ENCODE results near the gene FAM107B. TPM values are rescaled to one million over a fixed set of nuclear protein-coding genes. Genes with fewer than 3 reads are reported as not detected.

Gene FAM107B
- total RNA-seq, 4 donors from 2014 or later: 19.5 to 35.2 (median 25.6) TPM

DNA sequence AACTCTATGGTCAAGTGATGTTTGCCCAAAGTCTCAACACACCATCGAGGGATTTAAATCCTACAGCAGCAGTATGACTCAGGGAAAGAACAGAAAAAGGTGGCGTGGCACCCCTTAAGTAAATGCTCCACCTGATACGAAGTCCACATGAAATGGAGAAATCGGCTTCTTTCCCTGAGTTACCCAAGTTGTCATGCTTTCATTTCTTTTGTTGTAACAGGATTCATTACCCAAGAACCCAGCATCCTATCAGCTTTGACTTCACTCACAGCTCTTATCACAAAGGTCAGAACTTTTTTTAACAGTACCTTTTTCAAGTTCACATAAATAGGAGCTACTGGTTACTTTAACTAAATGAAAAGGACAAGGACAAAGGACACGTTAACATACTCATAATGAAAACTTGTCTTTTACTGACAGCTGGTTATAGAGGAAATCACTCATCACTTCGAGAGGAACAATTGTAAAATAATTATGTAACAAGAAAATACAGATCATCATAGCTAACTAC, 224.2 kb downstream of the FAM107B start:
- no peak overlapping the region for H3K4me3 ChIP-seq
- DNase-seq (ENCODE audit: low spot score in 2 of 2): no peak
- peaks cover 3% of the 10 kb centered on the region for H3K36me3 ChIP-seq
- no peak overlapping the region for H3K27ac ChIP-seq
- H3K4me1 ChIP-seq: peaks cover 21% of the 10 kb centered on the region
- no peaks in the 10 kb centered on the region for H3K27me3 ChIP-seq
- H3K9me3 ChIP-seq: no peaks in the 10 kb centered on the region
- TF ChIP-seq POLR2A (IDR thresholded peaks at IDR 0.05) (no peak), POLR2AphosphoS5 (IDR thresholded peaks at IDR 0.05) (no peak), EP300 (IDR thresholded peaks at IDR 0.05) (no peak), CTCF (IDR thresholded peaks at IDR 0.05) (no peak)
- 90% methylated on average over 6 of the region's 6 CpGs for WGBS

- H3K27ac ChIP-seq: no peak overlapping the region
- H3K27me3 ChIP-seq: no peaks in the 10 kb centered on the region
- H3K4me1 ChIP-seq: peaks cover 11% of the 10 kb centered on the region
- peaks cover 3% of the 10 kb centered on the region for H3K36me3 ChIP-seq
- no peak for DNase-seq (ENCODE audit: low spot score in 2 of 2)
- TF ChIP-seq POLR2A (IDR thresholded peaks at IDR 0.05) (no peak), CTCF (IDR thresholded peaks at IDR 0.05) (no peak), POLR2AphosphoS5 (IDR thresholded peaks at IDR 0.05) (no peak), EP300 (IDR thresholded peaks at IDR 0.05) (no peak)
- WGBS: 66% methylated on average over 6 of the region's 6 CpGs
- no peak overlapping the region for H3K4me3 ChIP-seq
- no peaks in the 10 kb centered on the region for H3K9me3 ChIP-seq
Observed at GRCh38 chr10:14549496-14549895, 225.2 kb downstream of the FAM107B start.

GRCh38 chr10:14548970-14549369, 225.7 kb downstream of the FAM107B start:
- no peak for DNase-seq (ENCODE audit: low spot score in 2 of 2)
- Histone ChIP-seq H3K27me3 (no peaks in the 10 kb centered on the region), H3K4me1 (peaks cover 6% of the 10 kb centered on the region), H3K4me3 (no peak overlapping the region), H3K9me3 (no peaks in the 10 kb centered on the region), H3K27ac (no peak overlapping the region), H3K36me3 (peaks cover 3% of the 10 kb centered on the region)
- TF ChIP-seq CTCF (IDR thresholded peaks at IDR 0.05) (no peak), EP300 (IDR thresholded peaks at IDR 0.05) (no peak), POLR2A (IDR thresholded peaks at IDR 0.05) (no peak), POLR2AphosphoS5 (IDR thresholded peaks at IDR 0.05) (no peak)
- 93% methylated on average over 3 of the region's 3 CpGs for WGBS

DNA sequence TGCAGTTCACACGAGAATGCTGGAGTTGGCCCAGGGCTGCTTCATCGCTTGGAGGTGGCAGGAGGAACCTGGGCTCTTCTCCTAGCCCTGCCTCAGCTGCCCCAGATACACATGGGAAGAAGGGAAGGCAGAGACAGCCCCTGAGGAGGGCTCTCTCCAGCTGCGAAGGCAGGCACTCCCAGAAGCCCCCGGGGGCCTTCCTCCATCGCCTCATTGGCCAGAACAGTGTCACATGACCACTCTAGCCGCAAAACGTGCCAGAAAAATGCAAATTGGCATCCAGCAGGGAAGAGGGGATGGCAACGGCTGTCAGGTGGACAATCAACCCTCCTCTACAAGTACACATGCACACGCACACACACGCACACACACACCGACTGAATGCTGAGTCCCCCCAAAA, 226.2 kb downstream of the FAM107B start:
- 88% methylated on average over 9 of the region's 11 CpGs for WGBS

GRCh38 chr10:14547816-14548215, 226.9 kb downstream of the FAM107B start:
- TF ChIP-seq CTCF (IDR thresholded peaks at IDR 0.05): no peak
- no peak for TF ChIP-seq EP300 (IDR thresholded peaks at IDR 0.05)
- no peak for TF ChIP-seq POLR2AphosphoS5 (IDR thresholded peaks at IDR 0.05)
- TF ChIP-seq POLR2A (IDR thresholded peaks at IDR 0.05): no peak
- WGBS: 93% methylated on average over 7 of the region's 9 CpGs
- Histone ChIP-seq H3K27ac (no peak overlapping the region), H3K4me3 (no peak overlapping the region), H3K9me3 (no peaks in the 10 kb centered on the region), H3K4me1 (peaks cover 5% of the 10 kb centered on the region), H3K36me3 (peaks cover 3% of the 10 kb centered on the region), H3K27me3 (no peaks in the 10 kb centered on the region)
- DNase-seq (ENCODE audit: low spot score in 2 of 2): no peak

More for the DNA sequence above, 226.2 kb downstream of the FAM107B start:
- TF ChIP-seq POLR2AphosphoS5 (IDR thresholded peaks at IDR 0.05): no peak
- TF ChIP-seq CTCF (IDR thresholded peaks at IDR 0.05): no peak
- no peak for TF ChIP-seq POLR2A (IDR thresholded peaks at IDR 0.05)
- TF ChIP-seq EP300 (IDR thresholded peaks at IDR 0.05): no peak
- Histone ChIP-seq H3K4me1 (peaks cover under 1% of the 10 kb centered on the region), H3K36me3 (peaks cover 3% of the 10 kb centered on the region), H3K4me3 (no peak overlapping the region), H3K27ac (no peak overlapping the region), H3K27me3 (no peaks in the 10 kb centered on the region), H3K9me3 (no peaks in the 10 kb centered on the region)
- DNase-seq (ENCODE audit: low spot score in 2 of 2): no peak

All from suprapubic skin (tissue), 4 donors.